ENCODE data around the gene ALG13.

DNA sequence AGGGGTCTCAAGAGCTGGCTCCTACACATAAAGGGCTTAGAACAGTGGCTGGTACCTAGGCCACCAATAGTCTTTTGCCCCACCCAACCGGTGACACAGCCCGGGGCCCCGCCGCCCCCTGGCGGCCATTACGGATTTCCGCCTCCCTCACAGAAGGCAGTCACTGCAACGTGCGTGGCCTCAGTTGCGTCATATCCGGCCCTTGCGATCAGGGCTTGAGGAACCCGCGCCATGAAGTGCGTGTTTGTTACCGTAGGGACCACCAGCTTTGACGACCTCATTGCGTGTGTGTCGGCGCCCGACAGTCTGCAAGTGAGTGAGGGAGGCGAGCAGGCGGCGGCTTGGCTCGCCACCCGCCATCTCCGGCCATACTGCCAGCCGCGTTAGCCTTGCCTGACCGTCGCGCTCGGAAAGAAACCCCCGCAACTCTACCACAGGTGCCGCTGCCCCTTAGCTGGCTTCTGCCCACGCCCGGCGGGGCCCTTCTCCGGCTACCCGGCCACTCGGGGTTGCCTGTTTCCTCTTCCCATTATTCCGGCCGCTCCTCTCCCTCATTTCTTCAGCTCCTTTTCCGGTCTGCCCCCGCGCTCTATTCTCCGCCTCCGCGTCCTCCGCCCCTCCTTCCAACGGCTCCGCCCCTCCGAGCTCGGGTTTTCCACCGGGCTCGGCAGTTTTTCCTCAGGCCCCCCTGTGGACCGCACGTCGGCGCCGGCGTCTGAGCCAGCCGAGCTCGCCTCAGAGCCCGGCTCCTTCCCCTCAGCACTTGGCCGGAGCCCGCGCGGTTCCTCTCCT lies at the start of gene ALG13:
- TF ChIP-seq CTCF (IDR thresholded peaks at IDR 0.05) (peak; percentile 66), EZH2 (IDR thresholded peaks at IDR 0.05; ENCODE audit: borderline replicate concordance, insufficient read depth, low read depth, low read length, poor library complexity, severe bottlenecking) (no peak)

All from B cell (primary cell).